Measurements from ENCODE around the gene CFC1B.
"Not testable (repeated sequence)": the region's sequence is repeated elsewhere in the genome, so short reads cannot be mapped to it uniquely, and the experiment has no call there.

Gene CFC1B

DNA sequence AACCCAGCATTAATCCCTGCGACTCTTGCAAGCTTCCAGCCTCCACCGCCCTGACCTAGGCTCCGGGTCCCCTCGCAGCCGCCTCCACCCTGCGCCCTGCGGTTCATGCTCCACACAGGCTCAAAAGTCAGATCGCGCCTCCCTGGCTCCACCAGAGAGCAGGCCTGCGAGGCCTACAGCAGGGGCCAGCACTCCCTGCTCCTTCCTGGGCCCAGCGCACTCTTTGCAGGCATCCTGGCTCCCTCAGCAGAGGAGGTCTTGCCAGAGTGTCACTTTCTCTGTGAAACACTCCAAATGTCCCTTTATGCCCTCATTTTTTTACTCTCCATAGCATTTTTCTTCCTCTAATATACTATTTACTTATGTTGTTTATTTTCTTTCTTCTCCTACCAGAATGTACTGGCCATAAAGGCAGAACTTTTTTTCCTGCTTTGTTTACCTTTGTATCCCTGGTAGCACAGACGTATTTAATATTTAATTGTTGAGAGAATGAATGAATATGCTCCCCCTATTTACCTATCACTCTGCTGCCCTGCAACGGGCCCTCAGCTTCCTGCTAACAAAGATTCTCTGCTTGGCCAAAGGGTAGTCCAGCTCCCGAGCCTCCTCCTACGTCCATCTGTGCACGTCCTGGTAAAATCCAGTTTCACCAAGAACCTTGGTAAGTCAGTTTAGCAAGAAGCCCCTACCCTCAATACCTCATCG, 9.1 kb upstream of the CFC1B start:
- H4K8ac ChIP-seq (ENCODE audit: low read depth, low read length); H2AK5ac ChIP-seq (ENCODE audit: low read length); H3K4me1 ChIP-seq (ENCODE audit: control insufficient read depth in 1 of 2, insufficient read depth in 2 of 2, low read length in 2 of 2); H3K14ac ChIP-seq (ENCODE audit: low read length); DNase-seq; H2BK12ac ChIP-seq (ENCODE audit: low read length); H3K9ac ChIP-seq (ENCODE audit: low read length); H3K27ac ChIP-seq (ENCODE audit: low read depth, low read length); H2AFZ ChIP-seq (ENCODE audit: insufficient read depth, low read length, poor library complexity); H3K4me3 ChIP-seq (ENCODE audit: low read depth, low read length); H3K79me2 ChIP-seq (ENCODE audit: control insufficient read depth, insufficient read depth, low read length, poor library complexity); H3K18ac ChIP-seq (ENCODE audit: low read length); H2BK5ac ChIP-seq (ENCODE audit: low read depth, low read length, poor library complexity); H4K91ac ChIP-seq (ENCODE audit: low read depth, low read length); H3K36me3 ChIP-seq (ENCODE audit: control insufficient read depth in 1 of 2, insufficient read depth in 2 of 2, low read length in 2 of 2); H3K23ac ChIP-seq (ENCODE audit: low read length); H3K4ac ChIP-seq (ENCODE audit: low read depth, low read length); H3K4me2 ChIP-seq (ENCODE audit: low read length); H3K79me1 ChIP-seq (ENCODE audit: low read length); H3K27me3 ChIP-seq (ENCODE audit: insufficient read depth, low read length); H4K12ac ChIP-seq (ENCODE audit: low read depth, low read length); H3K9me3 ChIP-seq (ENCODE audit: insufficient read depth, low read depth, low read length); H2BK120ac ChIP-seq (ENCODE audit: insufficient read depth, low read length, poor library complexity): not testable (repeated sequence)
- WGBS (ENCODE audit: extremely low coverage, insufficient coverage, insufficient read length): no CpG with 5 or more reads among the region's 17 CpGs

DNA sequence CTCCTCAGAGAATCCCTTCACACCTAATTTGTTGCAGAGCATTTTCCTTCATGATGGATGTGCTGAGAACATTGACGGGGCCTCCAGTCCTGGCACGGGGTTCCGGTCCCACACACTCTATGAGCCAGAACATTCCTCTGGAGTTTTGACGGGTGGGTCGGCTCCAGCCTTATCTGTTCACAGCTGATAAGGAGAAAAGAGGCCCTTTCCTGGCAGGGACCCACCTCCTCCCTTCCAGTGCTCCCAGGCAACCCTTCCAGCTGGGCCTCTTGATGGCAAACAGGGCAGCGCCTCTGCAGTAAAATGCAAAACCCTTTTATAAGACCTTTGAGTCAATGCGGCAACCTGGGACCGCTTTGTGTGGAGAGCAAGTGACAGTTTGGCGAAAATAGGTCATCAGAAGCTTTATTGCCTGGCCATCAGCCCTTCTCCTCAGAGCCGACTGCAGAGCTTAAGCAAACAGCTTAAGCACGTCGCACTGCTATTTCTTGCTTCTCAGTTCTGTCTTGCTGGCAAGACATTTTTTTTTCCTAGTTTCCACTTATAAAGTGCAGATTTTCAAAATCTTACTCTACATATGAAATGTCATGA, 2.4 kb upstream of the CFC1B start:
- not testable (repeated sequence) for H2AFZ ChIP-seq (ENCODE audit: insufficient read depth, low read length, poor library complexity); H3K4me1 ChIP-seq (ENCODE audit: control insufficient read depth in 1 of 2, insufficient read depth in 2 of 2, low read length in 2 of 2); H3K14ac ChIP-seq (ENCODE audit: low read length); DNase-seq; H2BK12ac ChIP-seq (ENCODE audit: low read length); H3K4me3 ChIP-seq (ENCODE audit: low read depth, low read length); H3K27me3 ChIP-seq (ENCODE audit: insufficient read depth, low read length); H3K23ac ChIP-seq (ENCODE audit: low read length); H3K79me2 ChIP-seq (ENCODE audit: control insufficient read depth, insufficient read depth, low read length, poor library complexity); H3K4ac ChIP-seq (ENCODE audit: low read depth, low read length); H3K36me3 ChIP-seq (ENCODE audit: control insufficient read depth in 1 of 2, insufficient read depth in 2 of 2, low read length in 2 of 2); H4K91ac ChIP-seq (ENCODE audit: low read depth, low read length); H3K4me2 ChIP-seq (ENCODE audit: low read length); H2BK5ac ChIP-seq (ENCODE audit: low read depth, low read length, poor library complexity); H2BK120ac ChIP-seq (ENCODE audit: insufficient read depth, low read length, poor library complexity); H4K8ac ChIP-seq (ENCODE audit: low read depth, low read length); H3K18ac ChIP-seq (ENCODE audit: low read length); H3K9me3 ChIP-seq (ENCODE audit: insufficient read depth, low read depth, low read length); H3K27ac ChIP-seq (ENCODE audit: low read depth, low read length); H2AK5ac ChIP-seq (ENCODE audit: low read length); H3K9ac ChIP-seq (ENCODE audit: low read length); H4K12ac ChIP-seq (ENCODE audit: low read depth, low read length); H3K79me1 ChIP-seq (ENCODE audit: low read length)
- WGBS (ENCODE audit: extremely low coverage, insufficient coverage, insufficient read length): no CpG with 5 or more reads among the region's 12 CpGs

DNA sequence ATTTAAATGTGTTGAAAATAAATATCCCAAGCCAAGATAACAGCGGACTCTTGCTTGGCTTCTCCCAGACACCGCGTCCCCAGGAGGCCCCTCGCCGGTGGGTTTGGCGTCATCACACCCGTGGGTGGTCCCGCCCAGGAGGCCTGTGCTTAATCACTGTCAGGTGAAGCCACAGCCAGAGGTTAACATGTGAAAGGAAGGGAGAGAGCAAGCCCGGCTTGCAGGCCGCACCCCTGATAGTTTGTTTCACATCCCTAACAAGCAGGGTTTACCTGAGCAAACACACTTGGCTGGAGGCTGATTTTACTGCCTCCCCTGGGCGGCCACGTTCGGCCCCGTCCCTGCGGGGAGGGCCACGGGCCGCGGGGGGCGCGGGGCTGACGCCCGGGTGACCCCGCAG, 1.4 kb downstream of the CFC1B start:
- H3K4me3 ChIP-seq (ENCODE audit: low read depth, low read length); H3K4ac ChIP-seq (ENCODE audit: low read depth, low read length); H4K91ac ChIP-seq (ENCODE audit: low read depth, low read length); H2BK12ac ChIP-seq (ENCODE audit: low read length); H3K36me3 ChIP-seq (ENCODE audit: control insufficient read depth in 1 of 2, insufficient read depth in 2 of 2, low read length in 2 of 2); H3K4me2 ChIP-seq (ENCODE audit: low read length); H3K27ac ChIP-seq (ENCODE audit: low read depth, low read length); H3K9ac ChIP-seq (ENCODE audit: low read length); H3K9me3 ChIP-seq (ENCODE audit: insufficient read depth, low read depth, low read length); H2BK120ac ChIP-seq (ENCODE audit: insufficient read depth, low read length, poor library complexity); H3K4me1 ChIP-seq (ENCODE audit: control insufficient read depth in 1 of 2, insufficient read depth in 2 of 2, low read length in 2 of 2); H2AFZ ChIP-seq (ENCODE audit: insufficient read depth, low read length, poor library complexity); H3K23ac ChIP-seq (ENCODE audit: low read length); H4K8ac ChIP-seq (ENCODE audit: low read depth, low read length); H3K27me3 ChIP-seq (ENCODE audit: insufficient read depth, low read length); H2BK5ac ChIP-seq (ENCODE audit: low read depth, low read length, poor library complexity); H2AK5ac ChIP-seq (ENCODE audit: low read length); H3K14ac ChIP-seq (ENCODE audit: low read length); H3K79me1 ChIP-seq (ENCODE audit: low read length); H3K18ac ChIP-seq (ENCODE audit: low read length); H4K12ac ChIP-seq (ENCODE audit: low read depth, low read length); DNase-seq; H3K79me2 ChIP-seq (ENCODE audit: control insufficient read depth, insufficient read depth, low read length, poor library complexity): not testable (repeated sequence)
- WGBS (ENCODE audit: extremely low coverage, insufficient coverage, insufficient read length): no CpG with 5 or more reads among the region's 23 CpGs

DNA sequence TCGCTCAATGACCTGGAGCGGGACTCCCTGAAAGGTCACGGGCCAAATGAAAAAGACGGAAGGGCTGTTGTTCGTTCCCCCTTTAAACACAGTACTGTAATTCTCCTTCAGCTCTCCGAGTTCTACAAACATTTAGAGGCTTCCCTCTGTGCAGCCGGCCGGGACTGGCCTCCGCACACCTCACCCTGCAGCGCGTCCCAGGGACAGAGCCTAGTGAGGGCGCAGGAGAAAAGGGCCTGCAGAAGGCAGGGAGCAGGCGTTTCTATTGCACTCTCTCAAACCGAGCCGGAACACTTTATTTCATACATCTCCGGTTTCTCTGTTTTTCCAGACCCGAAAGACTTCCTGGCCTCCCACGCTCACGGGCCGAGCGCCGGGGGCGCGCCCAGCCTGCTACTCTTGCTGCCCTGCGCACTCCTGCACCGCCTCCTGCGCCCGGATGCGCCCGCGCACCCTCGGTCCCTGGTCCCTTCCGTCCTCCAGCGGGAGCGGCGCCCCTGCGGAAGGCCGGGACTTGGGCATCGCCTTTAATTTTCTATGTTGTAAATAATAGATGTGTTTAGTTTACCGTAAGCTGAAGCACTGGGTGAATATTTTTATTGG, 6.4 kb downstream of the CFC1B start:
- not testable (repeated sequence) for H3K23ac ChIP-seq (ENCODE audit: low read length); H3K4me2 ChIP-seq (ENCODE audit: low read length); H4K91ac ChIP-seq (ENCODE audit: low read depth, low read length); H2AK5ac ChIP-seq (ENCODE audit: low read length); H3K9me3 ChIP-seq (ENCODE audit: insufficient read depth, low read depth, low read length); H3K36me3 ChIP-seq (ENCODE audit: control insufficient read depth in 1 of 2, insufficient read depth in 2 of 2, low read length in 2 of 2); H2BK120ac ChIP-seq (ENCODE audit: insufficient read depth, low read length, poor library complexity); H3K27ac ChIP-seq (ENCODE audit: low read depth, low read length); H2AFZ ChIP-seq (ENCODE audit: insufficient read depth, low read length, poor library complexity); H3K4me1 ChIP-seq (ENCODE audit: control insufficient read depth in 1 of 2, insufficient read depth in 2 of 2, low read length in 2 of 2); H3K4ac ChIP-seq (ENCODE audit: low read depth, low read length); H2BK5ac ChIP-seq (ENCODE audit: low read depth, low read length, poor library complexity); DNase-seq; H2BK12ac ChIP-seq (ENCODE audit: low read length); H3K14ac ChIP-seq (ENCODE audit: low read length); H3K9ac ChIP-seq (ENCODE audit: low read length); H3K18ac ChIP-seq (ENCODE audit: low read length); H3K79me2 ChIP-seq (ENCODE audit: control insufficient read depth, insufficient read depth, low read length, poor library complexity); H3K79me1 ChIP-seq (ENCODE audit: low read length); H3K4me3 ChIP-seq (ENCODE audit: low read depth, low read length); H3K27me3 ChIP-seq (ENCODE audit: insufficient read depth, low read length); H4K8ac ChIP-seq (ENCODE audit: low read depth, low read length); H4K12ac ChIP-seq (ENCODE audit: low read depth, low read length)
- WGBS (ENCODE audit: extremely low coverage, insufficient coverage, insufficient read length): no CpG with 5 or more reads among the region's 40 CpGs
